GM23338 (cell line): ENCODE data around the gene MYOZ3. TPM values are rescaled to one million over a fixed set of nuclear protein-coding genes. Genes with fewer than 3 reads are reported as not detected.

Experiments
- ATAC-seq: fragments of 200-7000 bp; cut with Tn5 transposase; 3 replicates; pipeline ENCODE4 v1.9.1; 2020
- DNase-seq: peaks from one replicate; pipeline ENCODE4 v3.0.0-alpha.2; 2015; ENCODE audit warnings: low spot score
- H2AFZ ChIP-seq: fragments of 200-600 bp; sonication (generic); 2 replicates; pipeline ENCODE4 v1.8.0; 2016; ENCODE audit warnings: antibody characterized with exemption, mild to moderate bottlenecking, moderate library complexity
- H3F3A ChIP-seq: fragments of 200-600 bp; sonication (generic); replicated peaks from 2 replicates; pipeline ENCODE4 v1.8.0; 2017; ENCODE audit warnings: antibody characterized with exemption, mixed run types, low read depth
- H3K27ac ChIP-seq: fragments of 200-600 bp; sonication (generic); 2 replicates; pipeline ENCODE4 v1.6.1; 2016; ENCODE audit warnings: low read depth
- H3K27me3 ChIP-seq: fragments of 200-600 bp; sonication (generic); 2 replicates; pipeline ENCODE4 v1.8.0; 2016; ENCODE audit warnings: mild to moderate bottlenecking, mixed run types, moderate library complexity; ENCODE audit not compliant: insufficient read depth
- H3K36me3 ChIP-seq: fragments of 200-600 bp; sonication (generic); 2 replicates; pipeline ENCODE4 v1.8.0; 2016; ENCODE audit warnings: mild to moderate bottlenecking; ENCODE audit not compliant: insufficient read depth
- H3K4me1 ChIP-seq: fragments of 200-600 bp; sonication (generic); 2 replicates; pipeline ENCODE4 v1.8.0; 2016; ENCODE audit warnings: mild to moderate bottlenecking, moderate library complexity; ENCODE audit not compliant: insufficient read depth
- H3K4me2 ChIP-seq: fragments of 200-600 bp; sonication (generic); 2 replicates; pipeline ENCODE4 v1.7.1; 2017; ENCODE audit warnings: mixed run types
- H3K4me3 ChIP-seq: fragments of 200-600 bp; sonication (generic); 2 replicates; pipeline ENCODE4 v1.6.1; 2016; ENCODE audit warnings: mixed run types
- H3K79me2 ChIP-seq: fragments of 200-600 bp; sonication (generic); replicated peaks from 2 replicates; pipeline ENCODE4 v1.8.0; 2017; ENCODE audit warnings: mild to moderate bottlenecking; ENCODE audit not compliant: insufficient read depth
- H3K9me2 ChIP-seq: fragments of 200-600 bp; sonication (generic); 2 replicates; pipeline ENCODE4 v1.8.0; 2017; ENCODE audit not compliant: insufficient read depth
- H4K20me1 ChIP-seq: fragments of 200-600 bp; sonication (generic); replicated peaks from 2 replicates; pipeline ENCODE4 v1.8.0; 2017; ENCODE audit warnings: mild to moderate bottlenecking; ENCODE audit not compliant: insufficient read depth
- H3K27ac Mint-ChIP-seq: 2 replicates; pipeline ENCODE4 v1.8.0; 2020; ENCODE audit warnings: inconsistent platforms, mild to moderate bottlenecking, moderate library complexity, mixed read lengths
- H3K27me3 Mint-ChIP-seq: 3 replicates; pipeline ENCODE4 v1.8.0; 2022; ENCODE audit warnings: low read depth, mild to moderate bottlenecking, moderate library complexity, mixed read lengths, inconsistent platforms; ENCODE audit not compliant: insufficient read depth, poor library complexity
- H3K36me3 Mint-ChIP-seq: 3 replicates; pipeline ENCODE4 v1.8.0; 2021; ENCODE audit warnings: low read depth, mild to moderate bottlenecking, inconsistent platforms, moderate library complexity, mixed read lengths
- H3K4me1 Mint-ChIP-seq: 3 replicates; pipeline ENCODE4 v1.8.0; 2020; ENCODE audit warnings: mild to moderate bottlenecking, inconsistent platforms, mixed read lengths
- H3K4me3 Mint-ChIP-seq: 3 replicates; pipeline ENCODE4 v1.8.0; 2021; ENCODE audit warnings: moderate library complexity, mild to moderate bottlenecking, inconsistent platforms, mixed read lengths
- H3K9me3 Mint-ChIP-seq: 3 replicates; pipeline ENCODE4 v1.8.0; 2020; ENCODE audit warnings: moderate library complexity, mild to moderate bottlenecking, inconsistent platforms, mixed read lengths
- CREB1 ChIP-seq: fragments of 250-450 bp; sonication (Bioruptor Pico); IDR thresholded peaks from 2 replicates; pipeline ENCODE4 v1.5.0; 2020; ENCODE audit warnings: low read depth, mild to moderate bottlenecking, moderate library complexity
- EZH2 ChIP-seq: fragments of 200-600 bp; sonication (generic); IDR thresholded peaks from one replicate; pipeline ENCODE4 v1.8.0; 2017; ENCODE audit warnings: antibody characterized with exemption, mild to moderate bottlenecking, low read depth; ENCODE audit not compliant: unreplicated experiment
- EZH2phosphoT487 ChIP-seq: fragments of 200-600 bp; sonication (generic); IDR thresholded peaks from one replicate; pipeline ENCODE4 v1.8.1; 2018; ENCODE audit warnings: antibody characterized with exemption; ENCODE audit not compliant: unreplicated experiment
- JUNB ChIP-seq: IDR thresholded peaks from one replicate; pipeline ENCODE4 v1.6.1; 2016; ENCODE audit warnings: antibody characterized with exemption; ENCODE audit not compliant: unreplicated experiment
- NANOG ChIP-seq: IDR thresholded peaks from 2 replicates; pipeline ENCODE4 v1.6.1; 2016; ENCODE audit warnings: antibody characterized with exemption, borderline replicate concordance
- POLR2AphosphoS5 ChIP-seq: IDR thresholded peaks from 2 replicates; pipeline ENCODE4 v1.6.1; 2016; ENCODE audit warnings: antibody characterized with exemption, low read depth
- STAT1 ChIP-seq: IDR thresholded peaks from one replicate; pipeline ENCODE4 v1.6.1; 2016; ENCODE audit warnings: antibody characterized with exemption; ENCODE audit not compliant: unreplicated experiment
- ZNF114 ChIP-seq: fragments of 250-450 bp; sonication (Bioruptor Pico); IDR thresholded peaks from 2 replicates; pipeline ENCODE4 v1.5.0; 2020; ENCODE audit warnings: mild to moderate bottlenecking, moderate library complexity
- ZNF331 ChIP-seq: fragments of 250-450 bp; sonication (Bioruptor Pico); IDR thresholded peaks from 2 replicates; pipeline ENCODE4 v1.5.0; 2020; ENCODE audit warnings: low read depth, mild to moderate bottlenecking, moderate library complexity
- polyA plus RNA-seq: library from polyadenylated mRNA; unstranded; fragments of >200 nt; fragmentation: Nextera tagmentation; extraction: Ambion mirVana; gene quantifications from 2 replicates; pipeline ENCODE4 v1.2.1, GENCODE V29; 2016
- total RNA-seq: library from RNA; depleted of rRNA; stranded (reverse); fragments of >200 nt; shearing (Covaris generic); gene quantifications from 2 replicates; pipeline ENCODE4 v1.2.3, GENCODE V29; 2014
- TF ChIP-seq, protein P1 (sequence below): fragments of 250-450 bp; sonication (Bioruptor Pico); IDR thresholded peaks from 2 replicates; pipeline ENCODE4 v1.5.0; 2020; ENCODE audit warnings: mild to moderate bottlenecking, moderate library complexity
- TF ChIP-seq, protein P2 (sequence below): IDR thresholded peaks from one replicate; pipeline ENCODE4 v1.6.1; 2018; ENCODE audit warnings: antibody characterized with exemption; ENCODE audit not compliant: unreplicated experiment
- TF ChIP-seq, protein P3 (sequence below), 2 experiments: fragments of 200-600 bp in 1 of 2; sonication (generic) in 1 of 2; conservative IDR thresholded peaks; 2 replicates each; pipeline versions ENCODE4 v1.5.1 to v1.6.1; 2016 to 2017; ENCODE audit warnings: antibody characterized with exemption in 2 of 2, low read depth in 2 of 2, mild to moderate bottlenecking in 2 of 2, moderate library complexity in 1 of 2
- TF ChIP-seq, protein P4 (sequence below): IDR thresholded peaks from 2 replicates; pipeline ENCODE4 v1.6.1; 2016; ENCODE audit warnings: antibody characterized with exemption

The MYOZ3 gene
- total and polyA plus RNA-seq, 2 experiments from 2014 or later: 12.7 to 13.8 TPM

DNA sequence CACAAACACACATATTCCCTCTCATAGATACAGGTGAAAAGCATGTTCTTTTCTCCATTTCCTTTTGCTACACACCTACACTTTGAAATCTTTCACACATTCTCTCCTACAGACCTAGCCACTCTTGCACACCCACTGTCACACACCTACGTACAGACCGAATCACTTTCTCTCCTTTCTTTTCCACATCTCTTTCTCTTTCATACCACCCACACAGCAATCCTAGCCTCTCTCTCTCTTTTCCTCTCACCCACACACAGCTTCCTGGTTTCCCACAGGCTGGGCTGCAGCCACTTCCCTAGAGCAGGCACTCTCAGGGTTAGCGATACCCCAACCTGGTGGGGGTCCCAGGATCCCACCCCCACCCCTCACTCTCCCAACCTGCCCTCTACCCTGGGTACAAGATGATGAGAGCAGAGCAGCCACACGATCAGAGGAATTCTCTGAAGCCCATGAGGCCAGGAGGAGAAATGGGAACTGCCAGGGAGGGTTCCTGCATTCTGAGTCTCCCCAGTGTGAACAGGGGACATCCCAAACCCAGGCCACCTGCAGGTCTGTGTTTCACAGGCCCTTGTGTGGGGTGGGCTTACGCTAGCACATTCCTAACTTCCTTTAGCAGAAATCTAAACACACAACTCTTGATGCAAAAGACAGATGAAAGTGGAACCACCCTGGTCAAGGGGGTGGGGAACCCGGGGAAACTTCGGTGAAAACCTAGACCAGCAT, 37.7 kb upstream of the MYOZ3 start:
- H3K36me3 ChIP-seq: no peaks in the 10 kb centered on the region
- Mint-ChIP-seq H3K27ac (no peak overlapping the region), H3K27me3 (peaks cover 17% of the 10 kb centered on the region), H3K4me1 (peaks cover 19% of the 10 kb centered on the region), H3K36me3 (no peaks in the 10 kb centered on the region; the same call in 2 of the 3 replicates), H3K4me3 (no peak overlapping the region), H3K9me3 (no peaks in the 10 kb centered on the region)
- no peak for ATAC-seq
- H3K4me3 ChIP-seq: no peak overlapping the region
- TF ChIP-seq ZNF331 (CRISPR knock-in tag): no peak
- TF ChIP-seq, protein P1, sequence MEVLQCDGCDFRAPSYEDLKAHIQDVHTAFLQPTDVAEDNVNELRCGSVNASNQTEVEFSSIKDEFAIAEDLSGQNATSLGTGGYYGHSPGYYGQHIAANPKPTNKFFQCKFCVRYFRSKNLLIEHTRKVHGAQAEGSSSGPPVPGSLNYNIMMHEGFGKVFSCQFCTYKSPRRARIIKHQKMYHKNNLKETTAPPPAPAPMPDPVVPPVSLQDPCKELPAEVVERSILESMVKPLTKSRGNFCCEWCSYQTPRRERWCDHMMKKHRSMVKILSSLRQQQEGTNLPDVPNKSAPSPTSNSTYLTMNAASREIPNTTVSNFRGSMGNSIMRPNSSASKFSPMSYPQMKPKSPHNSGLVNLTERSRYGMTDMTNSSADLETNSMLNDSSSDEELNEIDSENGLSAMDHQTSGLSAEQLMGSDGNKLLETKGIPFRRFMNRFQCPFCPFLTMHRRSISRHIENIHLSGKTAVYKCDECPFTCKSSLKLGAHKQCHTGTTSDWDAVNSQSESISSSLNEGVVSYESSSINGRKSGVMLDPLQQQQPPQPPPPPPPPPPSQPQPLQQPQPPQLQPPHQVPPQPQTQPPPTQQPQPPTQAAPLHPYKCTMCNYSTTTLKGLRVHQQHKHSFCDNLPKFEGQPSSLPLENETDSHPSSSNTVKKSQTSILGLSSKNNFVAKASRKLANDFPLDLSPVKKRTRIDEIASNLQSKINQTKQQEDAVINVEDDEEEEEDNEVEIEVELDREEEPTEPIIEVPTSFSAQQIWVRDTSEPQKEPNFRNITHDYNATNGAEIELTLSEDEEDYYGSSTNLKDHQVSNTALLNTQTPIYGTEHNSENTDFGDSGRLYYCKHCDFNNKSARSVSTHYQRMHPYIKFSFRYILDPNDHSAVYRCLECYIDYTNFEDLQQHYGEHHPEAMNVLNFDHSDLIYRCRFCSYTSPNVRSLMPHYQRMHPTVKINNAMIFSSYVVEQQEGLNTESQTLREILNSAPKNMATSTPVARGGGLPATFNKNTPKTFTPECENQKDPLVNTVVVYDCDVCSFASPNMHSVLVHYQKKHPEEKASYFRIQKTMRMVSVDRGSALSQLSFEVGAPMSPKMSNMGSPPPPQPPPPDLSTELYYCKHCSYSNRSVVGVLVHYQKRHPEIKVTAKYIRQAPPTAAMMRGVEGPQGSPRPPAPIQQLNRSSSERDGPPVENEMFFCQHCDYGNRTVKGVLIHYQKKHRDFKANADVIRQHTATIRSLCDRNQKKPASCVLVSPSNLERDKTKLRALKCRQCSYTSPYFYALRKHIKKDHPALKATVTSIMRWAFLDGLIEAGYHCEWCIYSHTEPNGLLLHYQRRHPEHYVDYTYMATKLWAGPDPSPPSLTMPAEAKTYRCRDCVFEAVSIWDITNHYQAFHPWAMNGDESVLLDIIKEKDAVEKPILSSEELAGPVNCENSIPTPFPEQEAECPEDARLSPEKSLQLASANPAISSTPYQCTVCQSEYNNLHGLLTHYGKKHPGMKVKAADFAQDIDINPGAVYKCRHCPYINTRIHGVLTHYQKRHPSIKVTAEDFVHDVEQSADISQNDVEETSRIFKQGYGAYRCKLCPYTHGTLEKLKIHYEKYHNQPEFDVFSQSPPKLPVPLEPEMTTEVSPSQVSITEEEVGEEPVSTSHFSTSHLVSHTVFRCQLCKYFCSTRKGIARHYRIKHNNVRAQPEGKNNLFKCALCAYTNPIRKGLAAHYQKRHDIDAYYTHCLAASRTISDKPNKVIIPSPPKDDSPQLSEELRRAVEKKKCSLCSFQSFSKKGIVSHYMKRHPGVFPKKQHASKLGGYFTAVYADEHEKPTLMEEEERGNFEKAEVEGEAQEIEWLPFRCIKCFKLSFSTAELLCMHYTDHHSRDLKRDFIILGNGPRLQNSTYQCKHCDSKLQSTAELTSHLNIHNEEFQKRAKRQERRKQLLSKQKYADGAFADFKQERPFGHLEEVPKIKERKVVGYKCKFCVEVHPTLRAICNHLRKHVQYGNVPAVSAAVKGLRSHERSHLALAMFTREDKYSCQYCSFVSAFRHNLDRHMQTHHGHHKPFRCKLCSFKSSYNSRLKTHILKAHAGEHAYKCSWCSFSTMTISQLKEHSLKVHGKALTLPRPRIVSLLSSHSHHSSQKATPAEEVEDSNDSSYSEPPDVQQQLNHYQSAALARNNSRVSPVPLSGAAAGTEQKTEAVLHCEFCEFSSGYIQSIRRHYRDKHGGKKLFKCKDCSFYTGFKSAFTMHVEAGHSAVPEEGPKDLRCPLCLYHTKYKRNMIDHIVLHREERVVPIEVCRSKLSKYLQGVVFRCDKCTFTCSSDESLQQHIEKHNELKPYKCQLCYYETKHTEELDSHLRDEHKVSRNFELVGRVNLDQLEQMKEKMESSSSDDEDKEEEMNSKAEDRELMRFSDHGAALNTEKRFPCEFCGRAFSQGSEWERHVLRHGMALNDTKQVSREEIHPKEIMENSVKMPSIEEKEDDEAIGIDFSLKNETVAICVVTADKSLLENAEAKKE (CRISPR knock-in tag): no peak
- TF ChIP-seq STAT1: no peak
- no peak for TF ChIP-seq JUNB
- TF ChIP-seq, protein P2, sequence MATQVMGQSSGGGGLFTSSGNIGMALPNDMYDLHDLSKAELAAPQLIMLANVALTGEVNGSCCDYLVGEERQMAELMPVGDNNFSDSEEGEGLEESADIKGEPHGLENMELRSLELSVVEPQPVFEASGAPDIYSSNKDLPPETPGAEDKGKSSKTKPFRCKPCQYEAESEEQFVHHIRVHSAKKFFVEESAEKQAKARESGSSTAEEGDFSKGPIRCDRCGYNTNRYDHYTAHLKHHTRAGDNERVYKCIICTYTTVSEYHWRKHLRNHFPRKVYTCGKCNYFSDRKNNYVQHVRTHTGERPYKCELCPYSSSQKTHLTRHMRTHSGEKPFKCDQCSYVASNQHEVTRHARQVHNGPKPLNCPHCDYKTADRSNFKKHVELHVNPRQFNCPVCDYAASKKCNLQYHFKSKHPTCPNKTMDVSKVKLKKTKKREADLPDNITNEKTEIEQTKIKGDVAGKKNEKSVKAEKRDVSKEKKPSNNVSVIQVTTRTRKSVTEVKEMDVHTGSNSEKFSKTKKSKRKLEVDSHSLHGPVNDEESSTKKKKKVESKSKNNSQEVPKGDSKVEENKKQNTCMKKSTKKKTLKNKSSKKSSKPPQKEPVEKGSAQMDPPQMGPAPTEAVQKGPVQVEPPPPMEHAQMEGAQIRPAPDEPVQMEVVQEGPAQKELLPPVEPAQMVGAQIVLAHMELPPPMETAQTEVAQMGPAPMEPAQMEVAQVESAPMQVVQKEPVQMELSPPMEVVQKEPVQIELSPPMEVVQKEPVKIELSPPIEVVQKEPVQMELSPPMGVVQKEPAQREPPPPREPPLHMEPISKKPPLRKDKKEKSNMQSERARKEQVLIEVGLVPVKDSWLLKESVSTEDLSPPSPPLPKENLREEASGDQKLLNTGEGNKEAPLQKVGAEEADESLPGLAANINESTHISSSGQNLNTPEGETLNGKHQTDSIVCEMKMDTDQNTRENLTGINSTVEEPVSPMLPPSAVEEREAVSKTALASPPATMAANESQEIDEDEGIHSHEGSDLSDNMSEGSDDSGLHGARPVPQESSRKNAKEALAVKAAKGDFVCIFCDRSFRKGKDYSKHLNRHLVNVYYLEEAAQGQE: no peak
- TF ChIP-seq EZH2phosphoT487: no peak
- no peak for TF ChIP-seq CREB1 (CRISPR knock-in tag)
- no peak for TF ChIP-seq POLR2AphosphoS5
- TF ChIP-seq NANOG: no peak
- TF ChIP-seq, protein P3, sequence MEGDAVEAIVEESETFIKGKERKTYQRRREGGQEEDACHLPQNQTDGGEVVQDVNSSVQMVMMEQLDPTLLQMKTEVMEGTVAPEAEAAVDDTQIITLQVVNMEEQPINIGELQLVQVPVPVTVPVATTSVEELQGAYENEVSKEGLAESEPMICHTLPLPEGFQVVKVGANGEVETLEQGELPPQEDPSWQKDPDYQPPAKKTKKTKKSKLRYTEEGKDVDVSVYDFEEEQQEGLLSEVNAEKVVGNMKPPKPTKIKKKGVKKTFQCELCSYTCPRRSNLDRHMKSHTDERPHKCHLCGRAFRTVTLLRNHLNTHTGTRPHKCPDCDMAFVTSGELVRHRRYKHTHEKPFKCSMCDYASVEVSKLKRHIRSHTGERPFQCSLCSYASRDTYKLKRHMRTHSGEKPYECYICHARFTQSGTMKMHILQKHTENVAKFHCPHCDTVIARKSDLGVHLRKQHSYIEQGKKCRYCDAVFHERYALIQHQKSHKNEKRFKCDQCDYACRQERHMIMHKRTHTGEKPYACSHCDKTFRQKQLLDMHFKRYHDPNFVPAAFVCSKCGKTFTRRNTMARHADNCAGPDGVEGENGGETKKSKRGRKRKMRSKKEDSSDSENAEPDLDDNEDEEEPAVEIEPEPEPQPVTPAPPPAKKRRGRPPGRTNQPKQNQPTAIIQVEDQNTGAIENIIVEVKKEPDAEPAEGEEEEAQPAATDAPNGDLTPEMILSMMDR (conservative IDR thresholded peaks at IDR 0.05; ENCODE audit: low read depth in 2 of 2): no peak
- no peak for TF ChIP-seq ZNF114
- TF ChIP-seq EZH2: no peak
- TF ChIP-seq, protein P4, sequence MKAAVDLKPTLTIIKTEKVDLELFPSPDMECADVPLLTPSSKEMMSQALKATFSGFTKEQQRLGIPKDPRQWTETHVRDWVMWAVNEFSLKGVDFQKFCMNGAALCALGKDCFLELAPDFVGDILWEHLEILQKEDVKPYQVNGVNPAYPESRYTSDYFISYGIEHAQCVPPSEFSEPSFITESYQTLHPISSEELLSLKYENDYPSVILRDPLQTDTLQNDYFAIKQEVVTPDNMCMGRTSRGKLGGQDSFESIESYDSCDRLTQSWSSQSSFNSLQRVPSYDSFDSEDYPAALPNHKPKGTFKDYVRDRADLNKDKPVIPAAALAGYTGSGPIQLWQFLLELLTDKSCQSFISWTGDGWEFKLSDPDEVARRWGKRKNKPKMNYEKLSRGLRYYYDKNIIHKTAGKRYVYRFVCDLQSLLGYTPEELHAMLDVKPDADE: no peak
- DNase-seq: no peak
- H3K9me2 ChIP-seq: no peaks in the 10 kb centered on the region
- peaks cover 7% of the 10 kb centered on the region; the same call in 1 of the 2 replicates for H3K4me1 ChIP-seq
- 0 out of 2 replicates have a peak, but pooled peaks cover 3% of the 10 kb centered on the region for H3F3A ChIP-seq
- H4K20me1 ChIP-seq: no peaks in the 10 kb centered on the region
- peaks cover 24% of the 10 kb centered on the region for H3K27me3 ChIP-seq
- H2AFZ ChIP-seq: peak overlapping the region; percentile 98; the same call in 1 of the 2 replicates
- H3K27ac ChIP-seq: no peak overlapping the region
- H3K79me2 ChIP-seq: no peaks in the 10 kb centered on the region
- H3K4me2 ChIP-seq: no peak overlapping the region
